HAP-1 (cell line): ENCODE measurements around the gene TMEM30A.

Source experiments
- DNase-seq, 2 experiments: peaks; one replicate each; pipeline ENCODE4 v3.0.0-alpha.2; 2016 to 2020; ENCODE audit warnings: low spot score in 2 of 2
- H3K27me3 ChIP-seq: fragments of 250-450 bp; sonication (Bioruptor Pico); 2 replicates; pipeline ENCODE4 v1.5.1; 2020; ENCODE audit warnings: low read depth, mild to moderate bottlenecking, moderate library complexity
- H3K36me3 ChIP-seq: fragments of 250-450 bp; sonication (Bioruptor Pico); replicated peaks from 2 replicates; pipeline ENCODE4 v1.5.1; 2020; ENCODE audit warnings: mild to moderate bottlenecking
- H3K4me1 ChIP-seq: fragments of 250-450 bp; sonication (Bioruptor Pico); 2 replicates; pipeline ENCODE4 v1.5.1; 2020; ENCODE audit warnings: mild to moderate bottlenecking
- H3K4me3 ChIP-seq: fragments of 250-450 bp; sonication (Bioruptor Pico); 2 replicates; pipeline ENCODE4 v1.5.1; 2020; ENCODE audit warnings: mild to moderate bottlenecking, moderate library complexity
- H3K9me3 ChIP-seq: fragments of 250-450 bp; sonication (Bioruptor Pico); 2 replicates; pipeline ENCODE4 v1.5.1; 2020; ENCODE audit warnings: mild to moderate bottlenecking, moderate library complexity
- in situ Hi-C: fragments of 300-500 bp; cut with MboI; formaldehyde crosslinking; loops from 3 replicates; pipeline ENCODE4 v1.14.3; 2020; ENCODE audit warnings: low sequenced_read_pairs, inconsistent platforms, mixed read lengths

The TMEM30A gene

GRCh38 chr6:75210885-75211739 lies 73.5 kb downstream of the TMEM30A start:
- DNase-seq: peak; percentile 69 to 73
- Histone ChIP-seq H3K36me3 (no peaks in the 10 kb centered on the region), H3K4me3 (no peak overlapping the region), H3K9me3 (no peaks in the 10 kb centered on the region), H3K4me1 (peaks cover 3% of the 10 kb centered on the region), H3K27me3 (peaks cover 26% of the 10 kb centered on the region)
- in situ Hi-C loops: loop anchor here (25.0 kb wide), 2 partner anchors 1349 to 1474 kb away; no protein-coding TSS in a partner anchor

- peaks cover 45% of the 10 kb centered on the region for H3K27me3 ChIP-seq
- H3K4me1 ChIP-seq: peaks cover 6% of the 10 kb centered on the region
- no peaks in the 10 kb centered on the region for H3K9me3 ChIP-seq
- H3K36me3 ChIP-seq: no peaks in the 10 kb centered on the region
- in situ Hi-C loops: loop anchor here (25.0 kb wide), 2 partner anchors 1347 to 1472 kb away; no protein-coding TSS in a partner anchor
- no peak for DNase-seq
- H3K4me3 ChIP-seq: no peak overlapping the region
Measured at GRCh38 chr6:75209184-75209723, 75.3 kb downstream of the TMEM30A start.

- Histone ChIP-seq H3K36me3 (no peaks in the 10 kb centered on the region), H3K4me1 (peaks cover 6% of the 10 kb centered on the region), H3K9me3 (no peaks in the 10 kb centered on the region), H3K4me3 (no peak overlapping the region), H3K27me3 (peaks cover 51% of the 10 kb centered on the region)
- in situ Hi-C loops: loop anchor here (25.0 kb wide), 2 partner anchors 1346 to 1471 kb away; no protein-coding TSS in a partner anchor
- peak; percentile 74 to 90 for DNase-seq
Measured at GRCh38 chr6:75208298-75209183, 76.1 kb downstream of the TMEM30A start.

GRCh38 chr6:75206576-75207342 lies 77.8 kb downstream of the TMEM30A start:
- in situ Hi-C loops: loop anchor here (25.0 kb wide), 2 partner anchors 1344 to 1469 kb away; no protein-coding TSS in a partner anchor
- peaks cover 68% of the 10 kb centered on the region for H3K27me3 ChIP-seq
- H3K4me1 ChIP-seq: peaks cover 6% of the 10 kb centered on the region
- H3K4me3 ChIP-seq: peak overlapping the region; percentile 20
- no peaks in the 10 kb centered on the region for H3K36me3 ChIP-seq
- no peaks in the 10 kb centered on the region for H3K9me3 ChIP-seq
- no peak for DNase-seq

- H3K36me3 ChIP-seq: no peaks in the 10 kb centered on the region
- peak in 1 of 2 experiments; percentile 62 for DNase-seq
- no peaks in the 10 kb centered on the region for H3K9me3 ChIP-seq
- H3K27me3 ChIP-seq: peaks cover 74% of the 10 kb centered on the region
- peak within 1 kb of the TSS; percentile 20 for H3K4me3 ChIP-seq
- peaks cover 6% of the 10 kb centered on the region for H3K4me1 ChIP-seq
- in situ Hi-C loops: loop anchor here (25.0 kb wide), 2 partner anchors 1344 to 1469 kb away; no protein-coding TSS in a partner anchor
Measured at GRCh38 chr6:75205776-75206575, 78.6 kb downstream of the TMEM30A start, which contains the start of gene COL12A1. TSS of gene COL12A1 (minus strand) at chr6:75206053. CDS start at chr6:75202792, 3,261 bp downstream.

- Histone ChIP-seq H3K4me3 (peak overlapping the region; percentile 20), H3K4me1 (peaks cover 6% of the 10 kb centered on the region), H3K27me3 (peaks cover 78% of the 10 kb centered on the region), H3K36me3 (no peaks in the 10 kb centered on the region), H3K9me3 (no peaks in the 10 kb centered on the region)
- in situ Hi-C loops: loop anchor here (25.0 kb wide), 2 partner anchors 1343 to 1468 kb away; no protein-coding TSS in a partner anchor
- DNase-seq: no peak
Measured at GRCh38 chr6:75204959-75205775, 79.4 kb downstream of the TMEM30A start.

GRCh38 chr6:75204217-75204958 lies 80.2 kb downstream of the TMEM30A start:
- Histone ChIP-seq H3K4me3 (no peak overlapping the region), H3K9me3 (no peaks in the 10 kb centered on the region), H3K36me3 (no peaks in the 10 kb centered on the region), H3K27me3 (peaks cover 78% of the 10 kb centered on the region), H3K4me1 (peaks cover 6% of the 10 kb centered on the region)
- DNase-seq: peak; percentile 69 to 80
- in situ Hi-C loops: loop anchor here (25.0 kb wide), 2 partner anchors 1342 to 1467 kb away; no protein-coding TSS in a partner anchor

GRCh38 chr6:75203721-75204120 lies 80.9 kb downstream of the TMEM30A start:
- Histone ChIP-seq H3K27me3 (peaks cover 77% of the 10 kb centered on the region), H3K36me3 (no peaks in the 10 kb centered on the region), H3K4me1 (peaks cover 4% of the 10 kb centered on the region), H3K9me3 (no peaks in the 10 kb centered on the region), H3K4me3 (no peak overlapping the region)
- in situ Hi-C loops: loop anchor here (25.0 kb wide), 2 partner anchors 1341 to 1466 kb away; no protein-coding TSS in a partner anchor
- no peak for DNase-seq
